ENCODE results near the gene RAPGEF3. TPM values are rescaled to one million over a fixed set of nuclear protein-coding genes. Genes with fewer than 3 reads are reported as not detected.

RAPGEF3 gene
- total RNA-seq, 1 donor from 2014 or later, result 2.1 TPM

GRCh38 chr12:47791351-47791746 lies 32.7 kb upstream of the RAPGEF3 start:
- DNase-seq (ENCODE audit: low spot score) (no peak), ATAC-seq (no peak)

DNA sequence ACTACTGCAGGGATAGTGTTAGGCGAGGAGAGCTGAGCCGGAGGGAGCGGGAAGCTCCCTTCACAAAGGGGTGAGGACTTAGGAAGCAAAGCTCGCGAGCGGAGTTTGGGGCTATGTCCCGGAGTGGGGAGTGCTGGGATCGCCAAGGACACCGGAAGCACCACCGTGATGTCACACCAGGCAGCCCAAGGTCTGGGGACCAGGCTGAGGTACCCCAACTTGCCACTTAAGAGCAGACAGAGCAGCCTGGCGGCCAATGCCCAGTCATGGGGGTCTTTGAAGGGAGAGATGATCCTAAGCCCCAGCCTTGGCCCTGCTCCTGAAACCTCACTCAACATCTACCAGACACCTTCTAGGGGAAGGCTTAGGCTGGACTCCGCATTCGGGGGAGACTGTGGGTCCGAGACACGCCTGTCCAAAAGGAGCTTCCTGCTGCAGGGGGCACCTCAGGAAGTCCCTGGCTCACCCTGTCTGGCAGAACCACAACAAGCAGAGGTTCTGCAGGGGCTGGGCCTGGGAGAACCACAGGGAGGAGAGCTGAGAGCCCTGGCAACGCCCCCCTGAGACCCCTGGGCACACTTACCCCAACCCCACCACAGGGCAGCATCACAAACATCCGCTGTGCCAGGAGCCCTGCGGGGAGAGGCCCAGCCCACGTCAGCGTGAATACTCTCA lies 32.1 kb upstream of the RAPGEF3 start:
- DNase-seq (ENCODE audit: low spot score) (no peak), ATAC-seq (no peak)

- ATAC-seq, result no peak
Measured at GRCh38 chr12:47789712-47790489, 31.2 kb upstream of the RAPGEF3 start.

DNA sequence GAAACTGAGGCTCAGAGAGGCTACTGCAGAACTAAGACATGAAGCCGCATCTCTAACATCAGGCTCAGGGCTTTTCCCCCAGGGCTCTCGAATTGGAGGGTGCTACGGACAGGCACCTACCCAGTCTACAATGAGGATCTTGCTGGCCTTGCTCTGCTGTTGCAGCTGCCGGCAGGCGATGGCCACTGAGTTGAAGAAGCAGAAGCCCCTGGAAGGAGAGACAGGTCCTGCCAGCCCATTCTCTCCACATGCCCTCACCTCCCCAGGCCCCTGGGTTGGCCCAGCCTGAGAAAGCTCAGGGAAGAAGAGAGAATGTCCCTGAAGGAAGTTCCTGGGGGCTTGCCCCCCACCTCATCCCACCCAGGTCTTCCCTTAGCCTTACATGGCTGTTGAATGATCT lies 30.5 kb upstream of the RAPGEF3 start:
- ATAC-seq, result no peak
- no peak for DNase-seq (ENCODE audit: low spot score)

More at GRCh38 chr12:47789712-47790489, 31.2 kb upstream of the RAPGEF3 start:
- DNase-seq (ENCODE audit: low spot score), result no peak

DNA sequence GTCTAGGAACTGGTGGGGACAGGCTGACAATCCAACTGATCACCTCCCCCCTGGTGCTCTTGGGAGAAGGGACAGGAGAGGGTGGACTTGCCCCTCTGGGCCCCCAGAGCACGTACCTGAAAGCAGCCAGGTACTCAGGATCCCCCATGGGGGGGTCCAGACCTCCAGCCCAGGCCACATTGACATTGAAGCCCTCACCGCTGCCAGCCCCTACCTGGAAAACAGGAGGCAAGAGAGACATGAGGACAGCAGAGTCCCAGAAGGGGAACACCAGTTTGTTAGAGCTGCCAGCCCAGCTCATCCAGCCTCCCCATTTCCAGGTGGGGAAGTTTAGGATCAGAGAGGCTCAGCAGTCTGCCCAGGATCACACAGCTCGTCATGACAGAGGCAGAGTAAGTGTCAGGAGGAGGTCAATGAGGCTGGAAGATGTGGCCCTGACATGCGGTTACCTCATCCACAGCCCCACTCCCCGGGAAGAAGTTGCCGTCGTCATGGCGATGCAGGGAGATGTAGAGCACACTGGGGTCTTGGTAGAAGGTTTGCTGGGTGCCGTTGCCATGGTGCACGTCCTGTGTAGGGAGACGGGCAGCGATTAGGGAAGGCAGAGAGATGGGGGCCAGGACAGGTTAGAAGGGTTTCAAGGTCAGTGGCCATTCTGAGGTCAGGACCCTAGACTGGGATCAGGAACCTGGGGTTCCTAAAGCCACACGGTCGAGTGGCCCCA lies 29.1 kb upstream of the RAPGEF3 start:
- ATAC-seq (no peak), DNase-seq (ENCODE audit: low spot score) (no peak)

DNA sequence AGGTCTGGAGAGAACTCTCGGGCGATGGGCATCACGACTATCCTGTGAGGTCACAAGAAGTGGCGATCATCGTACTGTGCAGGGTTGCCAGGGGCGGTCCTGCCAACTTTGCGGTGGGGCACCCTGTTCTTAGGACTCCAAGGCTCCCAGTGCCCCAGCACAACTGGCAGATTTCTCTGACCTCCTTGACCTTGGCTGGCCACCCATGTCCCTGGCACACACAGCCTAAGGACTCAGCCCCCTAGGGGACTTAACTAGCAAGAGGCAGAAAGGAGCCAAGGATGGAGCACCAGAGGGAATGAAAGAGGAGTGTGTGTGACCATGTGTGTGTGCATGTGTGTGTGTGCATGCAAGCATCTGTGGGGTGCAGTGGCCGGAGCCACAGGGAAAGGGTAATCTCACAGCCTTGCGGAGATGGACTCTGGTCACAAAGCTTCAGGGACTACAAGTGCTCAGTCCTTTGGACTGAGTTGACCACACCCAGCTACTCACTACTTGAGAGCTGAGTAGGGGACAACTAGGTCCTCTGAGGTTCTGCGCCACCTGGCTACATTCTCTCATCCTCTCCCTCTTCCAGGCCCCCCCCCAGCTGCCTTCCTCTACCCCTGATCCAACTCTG lies 28.1 kb upstream of the RAPGEF3 start:
- ATAC-seq (no peak), DNase-seq (ENCODE audit: low spot score) (no peak)

GRCh38 chr12:47785887-47786661 lies 27.4 kb upstream of the RAPGEF3 start:
- DNase-seq (ENCODE audit: low spot score) (no peak), ATAC-seq (no peak)

DNA sequence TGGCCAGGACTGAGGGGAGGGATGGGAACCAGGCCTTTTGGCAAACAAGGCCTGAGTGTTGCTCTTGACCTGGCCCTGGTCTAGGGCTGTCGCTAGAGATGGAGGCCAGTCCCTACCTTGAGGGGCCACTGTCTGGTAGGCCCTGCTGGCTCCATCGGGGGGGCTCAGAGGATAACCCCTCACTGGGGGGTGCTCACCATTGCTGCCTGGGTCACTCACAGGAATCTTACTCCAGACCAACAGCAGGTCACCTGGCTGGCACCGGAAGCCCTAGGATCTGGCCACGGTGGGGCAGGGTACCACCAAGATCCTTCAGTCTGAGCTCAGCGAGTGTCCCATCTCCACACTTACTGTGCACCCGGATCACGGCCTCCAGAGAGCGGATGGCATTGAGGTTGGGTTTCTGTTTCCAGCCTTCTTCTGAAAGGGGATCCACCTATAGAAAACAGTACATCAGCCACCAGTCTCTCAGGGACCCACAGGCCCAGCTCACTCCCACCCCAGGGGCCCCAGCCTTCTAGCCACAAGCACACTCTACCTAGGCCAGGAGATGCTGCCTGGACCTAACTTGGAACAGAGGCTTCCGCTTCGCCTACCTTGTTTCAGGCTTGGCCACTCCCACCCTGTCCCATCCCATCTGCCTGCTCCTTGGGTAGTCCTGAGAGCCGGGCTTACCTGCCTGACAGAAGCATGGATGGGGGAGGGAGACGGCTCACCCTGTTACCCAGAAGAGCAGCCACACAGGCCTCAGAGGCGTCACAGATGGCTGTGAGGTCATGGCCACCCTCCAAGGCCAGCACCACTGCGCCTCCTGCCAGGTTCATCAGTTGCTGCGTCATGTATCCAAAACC lies 26.6 kb upstream of the RAPGEF3 start:
- ATAC-seq (no peak), DNase-seq (ENCODE audit: low spot score) (no peak)

- DNase-seq (ENCODE audit: low spot score), result no peak
- ATAC-seq, result no peak
Measured at GRCh38 chr12:47783821-47784819, 25.4 kb upstream of the RAPGEF3 start.

DNA sequence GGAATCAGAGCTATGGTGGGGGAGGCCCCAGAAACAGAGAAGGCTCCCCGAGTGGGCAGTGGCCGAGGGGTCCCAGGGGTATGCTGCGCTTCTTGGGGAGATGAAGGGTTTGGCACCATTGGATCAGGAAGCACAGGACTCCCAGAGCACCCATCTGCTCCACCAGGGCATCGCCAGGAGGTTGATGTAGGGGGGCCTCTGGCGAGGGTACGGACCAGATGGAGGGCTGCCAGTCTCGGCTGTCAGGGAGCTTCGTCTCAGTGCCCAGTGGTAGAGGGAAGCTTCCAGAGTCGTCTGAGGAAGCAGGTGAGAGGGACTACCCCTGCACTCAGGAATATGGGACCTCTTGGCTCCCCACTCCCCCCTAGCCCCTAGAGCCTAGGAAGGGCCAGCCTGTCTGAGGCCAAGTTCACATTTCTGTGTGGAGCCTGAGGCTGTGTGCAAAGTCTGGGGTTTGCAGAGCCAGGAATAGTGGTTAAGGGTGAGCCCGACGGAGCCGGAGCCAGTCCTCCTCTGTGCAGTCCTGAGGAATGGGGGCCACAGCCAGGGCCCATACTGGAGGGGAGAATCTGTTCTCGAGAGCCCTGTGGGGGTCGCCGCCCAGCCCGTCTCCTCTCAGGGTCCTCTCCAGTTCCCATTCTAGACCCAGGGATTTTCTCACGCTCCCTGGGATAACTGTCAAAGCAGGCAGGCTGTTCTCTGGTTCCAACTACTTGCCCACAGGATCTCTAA lies 24.5 kb upstream of the RAPGEF3 start:
- DNase-seq (ENCODE audit: low spot score), result no peak
- no peak for ATAC-seq

- DNase-seq (ENCODE audit: low spot score), result no peak
- ATAC-seq, result no peak
Measured at GRCh38 chr12:47782372-47782770, 23.7 kb upstream of the RAPGEF3 start.

DNA sequence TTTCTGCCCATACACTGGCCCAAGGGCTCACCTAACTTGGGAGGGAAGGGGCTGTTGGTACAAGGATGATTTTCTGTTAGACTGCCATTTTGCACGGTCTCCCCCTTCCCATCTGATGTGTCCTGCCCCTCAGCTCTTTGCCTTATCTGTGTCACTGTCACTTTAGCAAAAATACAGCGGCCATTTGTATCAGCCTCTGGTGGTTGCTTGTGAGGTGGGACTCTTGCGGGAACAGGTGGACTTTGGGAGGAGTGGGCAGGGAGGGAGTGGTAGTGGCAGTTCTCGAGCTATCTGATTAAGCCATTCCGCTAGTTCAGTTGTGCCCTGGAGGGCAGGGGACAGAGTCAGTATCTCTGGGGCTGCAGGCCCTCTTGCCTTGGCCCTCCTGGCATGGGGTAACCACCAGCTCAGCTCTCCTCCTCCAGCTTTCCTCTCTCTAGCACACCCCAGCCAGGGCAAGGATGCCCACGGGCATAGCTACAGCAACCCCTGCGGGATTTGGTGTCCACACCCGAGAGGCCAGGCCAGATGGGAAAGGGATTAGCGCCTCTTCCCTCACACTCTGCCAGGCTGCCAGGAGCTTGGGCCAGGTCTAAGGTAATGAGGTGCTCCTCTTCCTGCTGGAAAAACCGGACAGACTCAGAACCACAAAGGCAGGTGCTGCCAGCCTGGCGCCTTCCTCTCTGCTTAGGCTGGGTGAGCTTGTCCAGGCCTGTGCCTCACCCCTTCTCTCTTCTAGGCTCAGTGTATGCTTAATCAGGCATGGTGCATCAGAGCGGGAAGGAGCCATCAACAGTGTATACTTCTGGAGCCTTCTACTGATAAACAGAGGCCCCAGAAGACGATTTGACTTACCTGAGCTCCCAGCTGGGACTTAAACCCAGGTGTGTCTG lies 23.0 kb upstream of the RAPGEF3 start:
- no peak for DNase-seq (ENCODE audit: low spot score)

DNA sequence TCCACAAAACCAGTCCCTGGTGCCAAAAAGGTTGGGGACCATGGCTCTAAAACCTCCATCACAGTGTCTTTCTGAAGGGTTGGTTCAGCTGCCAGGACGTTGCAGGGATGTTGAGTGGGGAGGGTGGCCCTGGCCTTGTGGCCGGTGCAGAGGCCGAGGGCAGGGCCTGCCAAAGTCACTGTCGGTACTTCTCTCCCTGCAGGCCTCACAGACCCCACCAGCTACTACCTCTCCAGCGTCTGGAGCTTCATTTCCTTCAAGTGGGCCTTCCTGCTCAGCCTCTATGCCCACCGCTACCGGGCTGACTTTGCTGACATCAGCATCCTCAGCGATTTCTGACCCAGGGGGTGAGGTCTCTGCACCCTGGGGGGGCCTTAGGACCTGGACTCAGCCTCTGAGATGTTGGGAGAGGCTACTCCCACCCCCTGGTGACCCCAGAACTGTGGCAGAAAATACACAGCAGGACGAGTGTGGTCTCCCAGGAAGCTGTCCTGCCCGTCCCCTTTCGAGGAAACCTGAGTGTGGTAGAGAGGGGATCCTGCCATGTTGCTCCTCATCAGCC lies 21.3 kb upstream of the RAPGEF3 start:
- DNase-seq (ENCODE audit: low spot score) (no peak), ATAC-seq (no peak)

More for the DNA sequence above, 23.0 kb upstream of the RAPGEF3 start:
- no peak for ATAC-seq

- DNase-seq (ENCODE audit: low spot score) (peak; percentile 86), ATAC-seq (peak; percentile 89)
Measured at GRCh38 chr12:47779301-47779942, 20.7 kb upstream of the RAPGEF3 start.

DNA sequence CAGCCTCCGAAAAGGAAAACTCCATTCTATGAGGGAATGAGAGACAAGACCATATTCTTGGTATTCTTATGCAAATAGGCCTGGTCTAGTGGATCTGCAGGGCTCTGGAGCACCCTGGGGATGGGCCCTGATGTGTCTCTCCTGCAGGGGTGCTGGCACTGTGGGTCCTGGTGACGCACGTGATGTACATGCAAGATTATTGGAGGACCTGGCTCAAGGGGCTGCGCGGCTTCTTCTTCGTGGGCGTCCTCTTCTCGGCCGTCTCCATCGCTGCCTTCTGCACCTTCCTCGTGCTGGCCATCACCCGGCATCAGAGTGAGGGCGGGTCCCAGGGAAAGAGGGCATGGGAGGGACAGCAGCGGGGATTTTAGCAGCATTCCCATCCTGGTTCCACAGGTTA lies 20.2 kb upstream of the RAPGEF3 start:
- ATAC-seq (no peak), DNase-seq (ENCODE audit: low spot score) (no peak)

Measured in left lobe of liver (tissue), 2 donors.